ENCODE measurements around the gene CFAP65. TPM values are rescaled to one million over a fixed set of nuclear protein-coding genes. Genes with fewer than 3 reads are reported as not detected.

Gene CFAP65
- total RNA-seq, 1 donor from 2014 or later, result not detected

GRCh38 chr2:219049282-219049681, 8.0 kb upstream of the CFAP65 start:
- Histone ChIP-seq H3K27me3 (ENCODE audit: low read depth) (peaks cover 99% of the 10 kb centered on the region), H3K36me3 (no peaks in the 10 kb centered on the region), H3K4me1 (no peaks in the 10 kb centered on the region), H3K9me3 (replicated peaks) (no peaks in the 10 kb centered on the region), H3K27ac (replicated peaks) (no peak overlapping the region), H3K4me3 (no peak overlapping the region)
- intact Hi-C loops (cut with micrococcal nuclease), result no loop called here
- TF ChIP-seq CTCF (IDR thresholded peaks at IDR 0.05; ENCODE audit: borderline replicate concordance), result no peak
- no peak for DNase-seq

- Histone ChIP-seq H3K4me1 (peaks cover 4% of the 10 kb centered on the region), H3K4me3 (no peak overlapping the region), H3K36me3 (no peaks in the 10 kb centered on the region), H3K27me3 (ENCODE audit: low read depth) (peaks cover 98% of the 10 kb centered on the region), H3K9me3 (replicated peaks) (no peaks in the 10 kb centered on the region), H3K27ac (replicated peaks) (no peak overlapping the region)
- no peak for TF ChIP-seq CTCF (IDR thresholded peaks at IDR 0.05; ENCODE audit: borderline replicate concordance)
- intact Hi-C loops (cut with micrococcal nuclease), result no loop called here
- DNase-seq, result no peak
Measured at GRCh38 chr2:219045937-219046550, 4.7 kb upstream of the CFAP65 start.

- Histone ChIP-seq H3K36me3 (no peaks in the 10 kb centered on the region), H3K4me3 (no peak overlapping the region), H3K9me3 (replicated peaks) (no peaks in the 10 kb centered on the region), H3K27ac (replicated peaks) (no peak overlapping the region), H3K4me1 (peaks cover 5% of the 10 kb centered on the region), H3K27me3 (ENCODE audit: low read depth) (peaks cover 98% of the 10 kb centered on the region)
- intact Hi-C loops (cut with micrococcal nuclease), result no loop called here
- no peak for TF ChIP-seq CTCF (IDR thresholded peaks at IDR 0.05; ENCODE audit: borderline replicate concordance)
- no peak for DNase-seq
Measured at GRCh38 chr2:219042750-219043149, 1.4 kb upstream of the CFAP65 start.

GRCh38 chr2:219042157-219042556, 841 bp upstream of the CFAP65 start:
- Histone ChIP-seq H3K4me3 (no peak overlapping the region), H3K27me3 (ENCODE audit: low read depth) (peaks cover 98% of the 10 kb centered on the region), H3K9me3 (replicated peaks) (no peaks in the 10 kb centered on the region), H3K4me1 (peaks cover 5% of the 10 kb centered on the region), H3K27ac (replicated peaks) (no peak overlapping the region), H3K36me3 (no peaks in the 10 kb centered on the region)
- TF ChIP-seq CTCF (IDR thresholded peaks at IDR 0.05; ENCODE audit: borderline replicate concordance), result no peak
- no peak for DNase-seq
- intact Hi-C loops (cut with micrococcal nuclease), result no loop called here

- no peak for DNase-seq
- peaks cover 100% of the 10 kb centered on the region for H3K27me3 ChIP-seq (ENCODE audit: low read depth)
- no peaks in the 10 kb centered on the region for H3K36me3 ChIP-seq
- H3K9me3 ChIP-seq (replicated peaks), result no peaks in the 10 kb centered on the region
- no peak overlapping the region for H3K4me3 ChIP-seq
- H3K27ac ChIP-seq (replicated peaks), result no peak overlapping the region
- no peak for TF ChIP-seq CTCF (IDR thresholded peaks at IDR 0.05; ENCODE audit: borderline replicate concordance)
- peaks cover 5% of the 10 kb centered on the region for H3K4me1 ChIP-seq
- intact Hi-C loops (cut with micrococcal nuclease), result no loop called here
Measured at GRCh38 chr2:219038600-219038999, 2.7 kb downstream of the CFAP65 start.
